Measurements from ENCODE around the gene TCERG1L.
"Not testable (repeated sequence)": the region's sequence is repeated elsewhere in the genome, so short reads cannot be mapped to it uniquely, and the experiment has no call there.

Gene TCERG1L, protein sequence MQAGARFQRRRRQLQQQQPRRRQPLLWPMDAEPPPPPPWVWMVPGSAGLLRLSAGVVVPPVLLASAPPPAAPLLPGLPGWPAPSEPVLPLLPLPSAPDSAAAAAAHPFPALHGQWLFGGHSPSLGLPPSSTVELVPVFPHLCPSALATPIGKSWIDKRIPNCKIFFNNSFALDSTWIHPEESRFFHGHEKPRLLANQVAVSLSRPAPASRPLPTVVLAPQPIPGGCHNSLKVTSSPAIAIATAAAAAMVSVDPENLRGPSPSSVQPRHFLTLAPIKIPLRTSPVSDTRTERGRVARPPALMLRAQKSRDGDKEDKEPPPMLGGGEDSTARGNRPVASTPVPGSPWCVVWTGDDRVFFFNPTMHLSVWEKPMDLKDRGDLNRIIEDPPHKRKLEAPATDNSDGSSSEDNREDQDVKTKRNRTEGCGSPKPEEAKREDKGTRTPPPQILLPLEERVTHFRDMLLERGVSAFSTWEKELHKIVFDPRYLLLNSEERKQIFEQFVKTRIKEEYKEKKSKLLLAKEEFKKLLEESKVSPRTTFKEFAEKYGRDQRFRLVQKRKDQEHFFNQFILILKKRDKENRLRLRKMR

DNA sequence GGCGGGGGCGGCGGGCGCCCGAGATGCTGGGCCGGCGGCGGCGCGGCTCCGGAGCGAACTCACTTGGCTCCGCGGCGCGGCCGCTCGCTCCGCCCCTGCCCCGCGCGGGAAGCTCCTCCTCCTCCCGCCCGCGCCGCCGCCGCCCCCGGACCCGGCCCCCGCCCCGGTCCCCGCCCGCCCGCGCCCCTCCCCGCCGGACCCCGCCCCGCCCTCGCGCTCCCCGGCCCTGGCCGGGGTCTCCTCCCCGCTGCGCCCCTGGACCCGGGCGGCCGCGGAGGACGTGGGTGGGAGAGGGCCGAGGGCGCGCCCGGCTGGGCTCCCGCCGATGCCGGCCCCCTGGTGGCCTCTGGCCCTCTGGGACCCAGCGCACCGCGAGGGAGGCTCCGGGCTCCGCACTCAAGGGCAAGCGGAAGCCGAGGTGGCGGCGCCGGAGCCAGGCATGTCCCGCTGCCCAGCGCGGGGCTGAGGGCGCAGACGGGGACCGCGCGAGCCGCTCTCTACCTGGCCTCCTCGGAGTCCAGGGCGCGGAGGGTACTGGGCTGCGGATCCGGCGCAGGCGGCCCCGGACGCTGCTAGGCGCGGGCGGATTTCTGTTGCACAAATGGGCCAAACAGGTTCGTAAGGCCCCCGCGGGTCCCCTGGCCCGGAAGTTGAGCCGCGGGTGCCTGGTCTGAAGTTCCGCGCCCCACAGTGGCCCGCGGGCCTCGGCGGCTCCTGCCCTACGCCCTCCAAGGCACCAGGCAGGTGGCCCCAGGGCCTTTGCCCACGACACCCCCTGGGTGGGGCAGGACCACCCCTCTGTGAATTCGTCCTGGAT, at the start of gene TCERG1L:
Gene TCERG1L, minus strand, starts transcription at position 61 of the 817 bp plus-strand sequence. CDS start 86 bp downstream, outside the sequence.
- DNase-seq (ENCODE audit: low read depth, low spot score), result no peak

DNA sequence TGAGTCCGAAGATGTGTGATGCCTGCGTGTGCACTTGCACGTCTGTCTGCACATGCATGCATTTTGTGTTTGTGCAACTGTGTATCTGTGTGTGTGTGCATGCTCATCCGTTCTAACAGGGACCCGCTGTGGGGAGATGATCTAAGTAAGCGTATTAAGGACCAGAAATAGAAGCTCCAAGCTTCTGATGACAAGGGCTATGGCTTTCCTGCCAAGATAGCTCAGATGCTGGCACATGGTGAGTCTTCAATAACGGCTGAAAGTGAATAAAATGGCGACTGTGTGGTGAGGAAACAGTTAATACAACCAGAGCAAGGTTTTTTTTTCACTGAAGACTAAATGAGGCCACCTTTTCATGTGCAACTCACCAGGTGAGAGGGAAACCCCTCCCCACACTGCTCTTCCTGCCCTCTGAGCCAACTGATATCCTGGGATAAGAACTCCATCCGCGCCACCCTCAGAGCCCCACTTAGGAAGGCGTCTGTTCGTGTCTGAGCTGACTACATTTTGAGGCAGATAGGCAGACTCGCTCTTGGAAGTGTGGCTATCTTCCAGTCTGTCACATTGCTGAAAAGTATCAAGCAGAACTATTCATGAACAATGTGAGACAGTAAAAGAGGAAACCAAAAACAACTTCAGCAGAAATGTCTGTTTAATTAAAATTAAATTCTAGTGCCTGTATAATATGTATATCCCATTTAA, 47.4 kb upstream of the TCERG1L start:
- DNase-seq (ENCODE audit: low read depth, low spot score), result no peak

DNA sequence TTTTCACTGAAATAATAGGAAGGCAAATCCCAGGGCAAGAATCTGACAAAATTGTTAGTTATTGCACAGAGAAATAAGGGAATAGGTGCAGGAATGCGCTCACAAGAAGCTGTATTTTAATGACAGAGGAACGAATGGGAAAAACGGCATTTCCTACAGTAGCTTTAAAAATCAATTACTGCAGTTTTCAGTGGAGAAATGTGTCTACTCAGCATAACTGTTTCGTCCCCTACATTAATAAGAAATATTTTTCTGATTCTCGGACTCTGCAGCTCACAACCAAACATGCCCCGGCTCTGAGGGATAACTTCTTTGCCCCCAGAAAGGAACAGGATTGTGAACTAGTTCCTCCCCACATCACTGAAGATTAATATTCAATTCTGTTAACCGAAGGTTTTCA, 44.9 kb upstream of the TCERG1L start:
- no peak for DNase-seq (ENCODE audit: low read depth, low spot score)

DNA sequence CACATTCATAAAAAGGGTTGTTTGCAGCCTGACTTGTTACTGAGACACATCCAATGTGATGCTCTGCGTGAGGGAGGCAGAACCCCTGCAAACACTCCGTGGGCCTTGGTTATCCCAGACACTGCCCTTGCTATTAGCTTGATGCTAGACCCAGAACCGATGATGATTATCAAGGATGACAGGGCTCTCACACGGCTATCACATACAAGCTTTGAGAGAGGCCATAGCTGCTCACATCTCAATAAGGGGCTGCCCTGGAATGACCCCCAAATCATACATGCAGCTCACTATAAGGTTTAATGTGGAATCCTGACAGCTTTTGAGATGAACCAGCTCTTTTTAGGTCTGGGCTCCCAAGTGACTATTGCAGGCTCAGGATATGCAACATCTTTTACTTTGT, 44.4 kb upstream of the TCERG1L start:
- DNase-seq (ENCODE audit: low read depth, low spot score), result no peak

DNA sequence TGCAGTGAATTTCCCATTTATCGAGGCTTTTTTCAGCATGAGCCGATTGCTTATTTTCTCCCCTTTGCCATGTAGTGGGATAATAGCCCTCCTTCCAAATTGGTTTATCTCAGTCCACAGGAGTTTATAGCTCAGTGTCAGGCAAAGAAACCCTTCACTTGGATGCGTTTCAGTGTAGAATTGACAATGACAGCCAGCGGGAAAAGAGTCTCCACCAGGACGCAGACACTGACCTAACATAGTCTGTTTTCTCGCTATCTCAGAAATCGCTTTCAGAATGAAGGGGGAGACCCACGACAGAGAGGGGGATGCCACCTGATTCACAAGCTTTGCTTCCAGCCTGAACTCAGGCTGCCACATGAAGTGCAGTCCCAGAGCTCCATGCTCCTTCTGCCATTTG, 43.5 kb upstream of the TCERG1L start:
- DNase-seq (ENCODE audit: low read depth, low spot score), result no peak

DNA sequence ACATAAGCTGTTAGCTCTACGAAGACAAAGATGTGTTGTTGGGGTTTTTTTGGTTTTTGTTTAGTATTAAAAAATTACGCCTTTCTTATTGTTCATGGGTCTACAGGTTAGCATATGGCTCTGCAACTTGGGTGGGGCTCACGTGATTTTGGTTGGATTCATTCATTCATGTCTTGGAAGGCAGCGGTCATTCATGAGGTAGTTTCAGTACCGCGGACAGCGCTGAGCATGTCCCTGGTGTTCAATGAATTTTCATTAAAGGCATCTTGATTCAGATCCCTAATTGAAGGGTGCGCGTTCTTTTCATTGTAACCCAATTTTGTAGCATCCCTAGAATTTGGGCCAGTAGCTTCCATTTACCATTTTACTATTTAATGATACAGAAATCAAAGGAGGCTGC, 42.9 kb upstream of the TCERG1L start:
- no peak for DNase-seq (ENCODE audit: low read depth, low spot score)

DNA sequence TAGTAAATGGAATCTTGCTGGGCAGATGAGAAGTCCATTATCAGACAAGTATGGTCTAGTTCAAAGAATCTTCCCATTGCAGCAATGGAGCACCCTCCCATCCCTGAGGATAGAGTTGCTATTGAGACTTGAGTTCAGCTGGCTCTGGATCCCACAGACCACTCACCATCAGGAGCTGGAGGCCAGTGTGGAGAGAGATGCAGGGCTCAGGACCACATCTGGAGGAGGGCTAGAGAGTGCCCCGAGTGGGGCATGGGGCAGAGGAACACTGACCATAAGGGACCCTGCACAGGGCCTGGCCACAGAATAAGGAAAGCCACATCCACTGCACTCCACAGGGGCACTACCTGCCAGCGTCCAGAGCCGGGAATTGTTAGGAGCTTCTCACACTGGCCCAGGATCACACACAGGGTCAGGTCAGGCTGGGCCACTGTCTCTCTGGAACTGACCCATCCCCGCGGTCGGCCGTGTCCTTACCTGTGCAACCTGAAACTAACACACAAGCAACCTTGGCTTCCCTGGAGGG, 41.3 kb upstream of the TCERG1L start:
- no peak for DNase-seq (ENCODE audit: low read depth, low spot score)

DNA sequence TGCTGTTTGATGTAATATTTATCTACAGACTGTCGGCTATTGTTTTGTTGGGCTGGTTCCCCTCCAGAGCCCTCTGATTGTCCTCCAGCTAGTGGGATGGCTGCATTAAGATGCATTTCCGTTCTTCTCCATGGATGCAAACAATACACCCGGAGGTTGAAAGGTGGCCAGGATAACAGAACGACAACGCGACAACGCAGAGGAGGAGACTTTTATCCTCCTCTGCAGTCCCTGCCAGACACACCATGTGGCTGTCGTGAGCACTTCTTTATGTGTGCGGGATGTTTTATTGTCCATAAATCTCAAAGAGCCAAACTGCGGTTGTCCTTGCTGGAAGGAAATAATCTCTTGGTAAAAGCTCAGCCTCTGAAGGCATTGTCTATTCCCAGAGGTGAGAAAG, 39.1 kb upstream of the TCERG1L start:
- no peak for DNase-seq (ENCODE audit: low read depth, low spot score)

DNA sequence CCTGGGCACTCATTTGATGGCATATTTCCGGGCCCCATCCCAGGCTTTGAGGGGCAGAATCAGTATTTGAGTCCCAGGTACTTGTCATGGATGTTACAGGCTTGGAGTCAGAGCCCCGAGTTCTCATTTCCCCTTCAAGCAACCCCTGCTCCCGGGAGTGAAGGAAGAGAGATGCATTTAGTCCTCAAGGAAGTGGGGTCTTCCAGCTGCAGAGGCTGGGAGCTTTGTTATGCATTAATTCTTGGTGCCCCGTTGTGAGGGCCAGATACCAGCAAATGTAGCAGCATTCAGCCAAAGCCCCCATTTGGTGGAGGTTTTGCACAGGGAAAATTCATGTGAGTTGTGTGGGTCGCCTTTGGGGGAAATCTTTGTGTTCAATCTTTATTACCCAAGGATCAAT, 38.7 kb upstream of the TCERG1L start:
- DNase-seq (ENCODE audit: low read depth, low spot score), result no peak

DNA sequence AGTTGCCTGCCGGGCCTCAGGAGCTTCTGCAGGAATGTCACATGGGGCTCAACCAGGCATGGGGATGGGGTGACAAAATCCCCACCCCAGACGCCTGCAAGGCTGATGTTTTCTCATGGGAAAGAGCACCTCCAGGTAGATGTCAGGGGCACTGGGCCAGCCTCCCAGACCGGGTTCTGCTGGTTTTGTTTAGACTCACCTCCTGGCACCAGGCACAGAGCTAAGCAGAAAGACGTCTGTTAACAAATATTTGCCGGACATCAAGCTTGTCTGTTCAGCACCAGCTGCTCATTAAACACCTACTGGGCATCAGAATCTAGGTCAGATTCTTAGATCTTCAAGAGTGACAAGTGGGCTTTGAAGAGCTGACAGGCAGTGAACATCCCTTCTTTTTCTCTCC, 34.9 kb upstream of the TCERG1L start:
- DNase-seq (ENCODE audit: low read depth, low spot score), result no peak

DNA sequence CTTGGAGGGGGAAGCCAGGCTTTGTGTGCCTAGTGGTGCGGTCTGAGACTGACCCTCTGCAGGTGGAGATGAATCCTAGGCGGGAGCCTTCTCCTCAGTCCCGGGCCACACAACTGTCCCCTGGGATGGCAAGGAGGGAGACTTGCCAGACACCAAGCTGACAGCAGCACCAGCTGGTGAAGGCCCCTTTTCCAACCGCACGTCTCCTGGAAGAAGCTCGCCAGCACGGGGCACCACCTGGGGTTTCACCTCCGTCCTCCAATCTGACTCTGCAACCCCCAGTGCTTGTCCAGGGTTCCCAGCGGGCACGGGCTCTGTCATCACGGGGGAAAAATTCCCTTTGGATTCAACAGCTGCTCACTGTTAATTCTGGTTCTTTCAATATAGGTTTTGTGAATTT, 34.2 kb upstream of the TCERG1L start:
- DNase-seq (ENCODE audit: low read depth, low spot score), result no peak

DNA sequence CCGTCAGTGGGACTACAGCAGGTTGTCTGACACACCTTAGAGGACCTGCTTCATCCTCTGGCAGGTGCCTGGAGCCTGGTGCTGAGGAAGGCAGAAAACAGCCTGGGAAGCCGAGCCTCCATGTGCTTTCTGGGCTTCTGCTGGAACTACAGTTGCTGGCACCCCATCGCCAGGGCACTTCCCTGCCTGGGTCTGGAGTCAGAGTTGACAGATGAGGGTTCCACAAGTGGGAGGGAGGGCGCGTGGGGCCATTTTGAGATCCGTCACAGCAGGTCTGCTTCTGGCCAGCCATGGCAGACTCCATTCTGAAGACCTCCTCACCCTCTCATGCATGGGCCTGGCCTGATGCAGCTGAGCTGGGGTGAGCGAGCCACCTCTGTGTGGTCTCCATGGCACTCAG, 33.2 kb upstream of the TCERG1L start:
- DNase-seq (ENCODE audit: low read depth, low spot score), result no peak

DNA sequence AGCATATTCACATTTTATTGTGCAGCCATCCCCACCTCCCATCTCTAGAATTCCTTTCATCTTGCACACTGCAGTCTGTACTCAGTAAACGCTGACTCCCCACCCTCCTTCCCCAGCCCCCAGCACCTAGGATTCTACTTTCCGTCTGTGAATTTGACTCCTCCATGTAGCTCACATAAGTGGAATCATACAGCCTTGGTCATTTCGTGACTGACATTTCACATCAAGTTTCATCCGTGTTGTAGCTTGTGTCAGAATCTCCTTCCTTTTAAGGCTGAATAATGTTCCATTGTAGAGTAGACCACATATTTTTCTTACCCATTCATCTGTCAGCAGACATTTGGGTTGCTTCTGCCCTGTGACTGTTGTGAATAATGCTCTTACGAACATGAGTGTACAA, 26.2 kb upstream of the TCERG1L start:
- DNase-seq (ENCODE audit: low read depth, low spot score), result no peak

DNA sequence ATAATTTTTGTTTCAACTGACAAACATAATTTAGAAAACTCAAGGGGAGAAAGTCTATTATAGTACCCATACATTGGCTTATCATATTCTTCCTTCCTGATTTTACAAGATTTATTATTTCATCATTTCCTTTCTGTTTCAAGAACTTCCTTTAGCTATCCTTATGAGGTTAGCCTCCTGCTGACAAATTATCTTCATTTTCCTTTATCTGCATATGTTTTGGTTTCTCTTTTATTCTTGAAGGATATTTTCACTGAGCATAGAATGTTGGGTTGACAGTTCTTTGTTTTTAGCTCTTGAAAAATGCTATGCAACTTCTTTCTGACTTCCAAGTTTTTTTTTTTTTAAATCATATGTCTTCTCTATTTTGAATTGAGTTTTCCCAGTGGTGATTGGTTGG, 21.3 kb upstream of the TCERG1L start:
- DNase-seq (ENCODE audit: low read depth, low spot score), result no peak

DNA sequence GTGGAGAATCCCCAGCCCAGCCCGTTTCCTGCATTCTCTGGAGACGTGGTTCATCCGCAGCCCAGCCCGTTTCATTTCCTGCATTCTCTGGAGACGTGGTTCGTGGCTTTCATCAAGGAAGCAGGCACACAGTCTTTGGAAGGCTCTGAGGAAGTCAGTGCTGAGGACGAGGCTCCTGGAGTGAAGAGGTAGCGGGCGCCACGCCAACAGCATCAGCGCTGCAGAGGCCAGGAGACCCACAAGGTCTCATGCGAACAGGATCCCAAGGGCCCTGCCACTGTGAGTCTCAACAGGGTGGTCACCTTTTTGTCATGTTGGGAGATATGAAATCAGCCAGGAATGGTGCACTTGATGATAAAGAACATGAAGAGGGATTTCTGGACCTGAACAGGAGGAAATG, 12.4 kb upstream of the TCERG1L start:
- no peak for DNase-seq (ENCODE audit: low read depth, low spot score)

DNA sequence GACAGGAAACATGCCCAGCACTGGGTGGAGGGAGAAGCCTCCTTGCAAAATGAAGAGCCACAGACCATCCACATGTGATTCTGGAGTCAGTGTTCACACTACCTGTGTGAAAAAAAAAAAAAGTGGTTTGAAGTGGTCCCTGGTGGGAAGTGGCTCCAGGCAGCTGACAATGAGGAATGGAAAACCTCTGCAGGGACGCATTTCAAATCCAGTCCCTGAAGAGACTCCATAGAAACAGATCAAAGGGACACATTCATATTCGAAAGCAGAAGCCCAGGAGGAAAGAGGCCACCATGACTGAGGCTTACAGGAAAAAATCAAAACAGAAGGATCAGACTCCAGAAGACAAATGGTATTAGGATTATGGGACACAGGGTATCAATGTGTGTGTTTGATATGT, 11.5 kb upstream of the TCERG1L start:
- no peak for DNase-seq (ENCODE audit: low read depth, low spot score)

DNA sequence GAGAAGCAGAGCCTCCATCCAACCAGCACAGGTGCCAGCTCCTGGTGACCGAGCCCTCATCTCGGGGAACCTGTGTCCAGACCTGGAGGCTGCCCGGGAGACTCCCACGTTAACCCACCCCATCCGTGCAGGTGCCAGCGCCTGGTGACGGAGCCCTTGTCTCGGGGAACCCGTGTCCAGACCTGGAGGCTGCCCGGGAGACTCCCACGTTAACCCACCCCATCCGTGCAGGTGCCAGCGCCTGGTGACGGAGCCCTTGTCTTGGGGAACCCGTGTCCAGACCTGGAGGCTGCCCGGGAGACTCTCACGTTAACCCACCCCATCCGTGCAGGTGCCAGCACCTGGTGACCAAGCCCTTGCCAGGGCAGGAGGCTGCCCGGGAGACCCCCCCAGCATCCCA, 11.1 kb upstream of the TCERG1L start:
- DNase-seq (ENCODE audit: low read depth, low spot score), result not testable (repeated sequence)

DNA sequence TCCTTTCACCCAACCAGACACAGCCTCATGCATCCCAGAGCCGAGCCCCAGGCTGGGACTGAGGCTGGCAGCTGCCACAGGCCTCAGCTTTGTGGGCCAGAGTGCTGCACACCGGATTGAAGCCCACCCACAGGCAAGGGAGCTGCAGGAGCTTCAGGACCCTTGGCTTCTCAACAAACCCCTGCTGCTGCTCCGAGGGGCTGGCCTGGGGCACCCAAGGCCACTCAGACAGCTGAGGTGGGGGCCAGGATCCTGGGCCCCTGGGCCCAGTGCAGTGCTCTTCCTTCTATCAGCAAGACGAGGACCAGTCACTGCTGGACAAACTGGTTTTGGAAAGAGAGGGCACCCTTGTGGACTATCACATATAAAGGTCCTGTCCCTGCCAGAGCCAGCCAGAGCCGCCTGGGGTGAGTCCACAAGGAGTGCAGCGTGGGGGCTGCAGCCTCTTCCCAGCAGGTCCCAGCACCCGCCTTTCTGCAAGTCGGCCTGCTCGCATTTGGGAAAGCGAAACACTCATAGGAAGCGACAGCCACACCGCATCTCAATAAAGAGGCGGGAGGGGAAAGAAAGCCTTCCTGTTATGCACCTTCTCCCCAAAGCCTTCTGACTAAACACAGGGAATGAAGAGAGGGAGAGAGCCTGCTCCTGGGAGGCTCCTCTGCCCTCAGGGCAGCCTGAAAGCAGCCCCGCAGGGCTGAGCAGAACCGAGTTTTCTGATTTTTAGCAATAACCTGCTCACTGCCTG, 9.5 kb upstream of the TCERG1L start:
- DNase-seq (ENCODE audit: low read depth, low spot score), result no peak

DNA sequence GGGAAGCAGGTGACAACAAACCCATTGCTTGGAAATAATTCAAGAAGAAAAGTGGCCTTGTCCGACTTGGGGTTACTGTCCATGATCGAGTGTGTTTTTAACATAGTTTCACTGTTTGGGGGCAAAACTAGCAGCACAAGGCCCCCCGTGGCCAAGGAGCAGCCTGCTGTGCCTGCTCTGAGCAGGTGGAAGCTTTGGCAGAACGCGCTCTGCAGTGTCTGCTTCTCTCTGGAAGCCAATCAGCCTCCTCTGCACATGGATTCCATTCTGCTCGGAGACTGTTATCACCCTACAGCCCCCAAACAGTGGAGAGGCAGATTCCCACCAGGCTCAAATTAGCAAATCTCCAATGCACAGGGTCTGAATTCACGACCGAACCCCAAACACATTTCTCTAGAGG, 7.3 kb upstream of the TCERG1L start:
- no peak for DNase-seq (ENCODE audit: low read depth, low spot score)

DNA sequence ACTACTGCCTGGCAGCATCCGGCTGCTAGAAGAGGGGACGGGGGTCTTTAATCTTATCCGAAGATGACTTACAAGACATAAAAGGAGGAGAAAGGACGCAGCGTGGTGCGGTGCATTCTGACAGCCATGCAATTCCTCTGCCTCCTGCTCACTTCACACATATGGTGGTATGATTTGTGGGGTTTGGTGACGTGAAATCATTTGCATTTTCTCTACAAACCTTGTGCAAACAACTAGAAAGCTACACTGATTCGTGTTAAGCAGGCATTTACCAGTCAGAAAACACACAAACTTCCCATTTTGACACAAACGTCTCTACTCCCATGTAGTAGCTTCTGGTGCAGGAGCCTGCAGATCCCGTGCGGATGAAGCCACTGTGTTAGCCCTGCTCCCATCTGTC, 6.8 kb upstream of the TCERG1L start:
- no peak for DNase-seq (ENCODE audit: low read depth, low spot score)
